Measurements from ENCODE around the gene GNAL.
A peak's percentile ranks its signal among the peaks of the same experiment; 100 is the strongest.

Gene GNAL

DNA sequence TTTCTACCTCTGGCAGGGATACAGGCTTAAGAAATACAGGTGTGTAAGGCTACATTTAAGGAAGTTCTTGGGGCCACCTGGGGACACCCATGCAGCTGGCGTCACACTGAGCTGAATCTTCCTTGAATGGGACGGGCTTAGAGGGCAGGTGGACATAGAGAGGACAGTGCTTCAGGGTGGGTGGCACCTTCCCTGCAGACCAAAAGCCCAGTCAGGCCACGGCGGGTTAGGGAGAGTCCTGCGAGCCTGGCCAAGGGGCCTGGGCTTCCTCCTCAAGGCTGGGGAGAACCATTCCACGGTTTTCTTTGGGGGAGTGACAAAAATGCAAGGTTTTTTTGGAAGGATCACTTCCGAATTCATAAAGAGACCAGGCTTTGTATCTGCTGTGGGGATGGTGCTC lies 73.4 kb downstream of the GNAL start:
- no peak for DNase-seq (ENCODE audit: low spot score)

DNA sequence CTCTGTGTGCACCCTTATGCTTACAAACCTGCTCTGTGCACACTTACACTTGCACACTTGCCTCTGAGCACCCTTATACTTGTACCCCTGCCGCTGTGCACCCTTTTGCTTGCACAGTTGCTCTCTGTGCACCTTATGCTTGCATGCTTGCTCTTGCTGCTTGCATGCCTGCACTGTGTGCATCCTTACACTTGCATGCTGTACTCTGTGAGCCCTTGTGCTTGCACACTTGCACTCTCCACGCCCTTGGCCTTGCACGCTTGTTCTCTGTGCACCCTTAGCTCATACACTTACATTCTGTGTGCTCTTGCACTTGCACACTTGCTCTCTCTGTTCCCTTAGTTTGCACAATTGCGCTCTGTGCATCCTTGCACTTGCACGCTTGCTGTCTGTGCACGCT lies 78.3 kb downstream of the GNAL start:
- no peak for DNase-seq (ENCODE audit: low spot score)

DNA sequence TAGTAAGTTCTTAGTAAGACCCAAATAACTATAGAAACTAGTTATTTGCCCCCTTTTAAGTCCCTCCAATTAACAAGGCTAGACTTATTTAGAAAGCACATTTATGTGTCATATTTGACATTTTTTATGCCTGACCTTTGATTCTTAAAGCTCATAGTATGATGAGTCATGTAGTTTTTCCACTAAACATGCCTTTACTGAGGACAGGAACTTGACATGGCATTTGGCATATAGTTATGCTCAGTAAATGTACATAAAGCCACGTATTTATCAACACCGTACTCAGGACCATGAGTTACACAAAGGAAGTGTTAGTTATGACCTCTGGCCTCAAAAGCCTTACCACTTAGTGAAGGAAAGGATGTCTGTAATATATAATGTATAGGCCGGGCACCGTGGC lies 78.9 kb downstream of the GNAL start:
- peak; percentile 1 for DNase-seq (ENCODE audit: low spot score)

GRCh38 chr18:11775436-11776174 lies 86.5 kb downstream of the GNAL start:
- no peak for DNase-seq (ENCODE audit: low spot score)

- DNase-seq (ENCODE audit: low spot score) = no peak
Observed at GRCh38 chr18:11780042-11780441, 91.0 kb downstream of the GNAL start.

GRCh38 chr18:11783716-11784331 lies 94.8 kb downstream of the GNAL start:
- no peak for DNase-seq (ENCODE audit: low spot score)

DNA sequence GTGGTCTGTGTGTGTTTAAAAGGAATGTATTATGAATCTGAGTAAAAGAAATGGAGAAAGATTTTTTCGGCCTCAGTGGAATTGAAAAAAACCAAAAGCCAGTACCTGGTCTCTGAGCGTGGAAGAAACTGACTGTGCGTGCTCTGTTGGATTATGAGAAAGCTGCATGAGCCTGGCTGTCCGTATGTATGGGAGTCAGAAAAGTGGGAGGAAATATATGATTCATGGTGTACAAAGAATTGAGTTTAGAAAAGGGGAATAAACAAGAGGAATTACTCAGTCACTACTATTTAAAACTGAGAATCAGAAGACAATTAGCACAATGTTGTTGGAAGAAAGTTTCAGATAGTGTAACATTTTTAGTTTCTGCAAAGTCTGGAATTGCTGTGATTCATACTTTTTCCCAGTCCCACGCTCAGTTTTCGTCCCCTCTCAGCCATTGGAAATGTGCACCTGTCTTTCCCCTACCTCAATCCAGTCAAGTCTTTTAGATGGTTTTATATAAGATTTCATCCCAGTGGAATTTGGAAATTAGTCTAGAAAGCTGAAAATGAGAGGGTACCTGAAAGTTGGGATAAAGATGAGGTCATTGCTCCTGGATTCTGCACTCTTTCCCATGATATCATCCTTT lies 95.7 kb downstream of the GNAL start:
- DNase-seq (ENCODE audit: low spot score) = no peak

DNA sequence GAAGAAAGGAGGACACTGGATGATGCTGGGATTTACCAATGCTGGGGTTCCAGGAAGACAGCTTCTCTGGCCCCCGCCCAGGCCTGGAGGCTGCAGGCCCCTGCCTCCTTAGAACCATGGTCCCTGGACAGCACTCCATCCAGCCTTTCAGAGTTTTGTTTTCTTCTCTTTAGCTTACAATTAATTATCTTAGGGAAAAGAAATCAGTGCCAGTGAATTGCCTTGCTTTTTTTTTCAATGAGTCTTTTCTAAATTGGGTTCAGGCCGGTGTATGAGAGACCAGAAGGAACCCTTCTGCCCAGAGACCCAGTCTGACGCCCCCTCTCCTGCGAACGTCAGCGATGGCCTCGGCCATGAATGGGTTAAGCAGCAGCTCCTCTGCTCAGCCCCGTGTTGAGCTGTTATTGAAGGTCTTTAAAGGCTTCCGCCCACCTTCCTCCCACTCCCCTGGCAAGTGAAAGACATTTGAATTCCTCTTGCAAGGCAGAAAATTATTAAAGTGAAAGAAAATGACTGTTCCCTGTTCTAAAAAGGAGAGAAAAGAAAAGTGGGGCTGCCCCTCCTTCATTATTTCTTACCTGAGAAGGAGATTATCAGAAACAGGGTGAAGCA lies 96.5 kb downstream of the GNAL start:
- no peak for DNase-seq (ENCODE audit: low spot score)

DNA sequence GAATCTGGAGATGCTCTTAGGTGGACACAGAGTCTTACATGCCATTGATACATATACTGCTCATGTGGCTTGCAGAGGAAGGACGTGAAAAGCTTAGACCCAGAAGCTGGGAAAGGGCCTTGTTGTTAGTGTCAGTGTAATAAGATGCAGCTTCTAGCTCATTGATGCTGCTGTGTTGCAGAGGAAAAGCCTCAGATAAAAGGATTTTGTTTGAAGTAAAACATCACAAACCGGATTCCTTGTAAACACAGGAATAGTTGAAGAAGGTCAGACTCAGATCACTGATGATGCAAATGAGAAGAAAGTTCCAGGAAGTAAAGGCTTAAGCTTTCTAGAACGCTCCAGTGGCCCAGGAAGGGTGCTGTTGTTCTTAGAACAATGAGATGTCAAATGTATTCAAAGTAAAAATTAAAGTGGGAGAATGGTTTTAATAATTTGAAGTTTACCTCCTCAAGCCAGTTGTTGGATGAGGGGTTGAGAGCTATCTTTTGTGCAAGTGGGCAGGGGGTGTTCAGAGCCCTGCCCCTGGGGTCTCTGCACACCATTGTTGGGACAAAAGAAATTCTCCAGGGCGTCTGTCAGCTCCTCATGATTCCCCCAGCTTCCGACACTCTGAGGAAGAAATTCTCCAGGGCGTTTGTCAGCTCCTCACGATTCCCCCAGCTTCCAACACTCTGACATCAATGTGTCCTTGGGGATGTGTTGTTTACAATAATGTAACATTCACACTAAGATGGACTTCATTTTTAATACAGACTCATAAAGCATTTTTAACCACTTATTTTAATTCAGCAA lies 100.8 kb downstream of the GNAL start:
- DNase-seq (ENCODE audit: low spot score) = no peak

GRCh38 chr18:11791131-11791530 lies 102.1 kb downstream of the GNAL start:
- DNase-seq (ENCODE audit: low spot score) = peak; percentile 10

GRCh38 chr18:11792632-11793031 lies 103.6 kb downstream of the GNAL start:
- no peak for DNase-seq (ENCODE audit: low spot score)

GRCh38 chr18:11794195-11794594 lies 105.1 kb downstream of the GNAL start:
- no peak for DNase-seq (ENCODE audit: low spot score)

DNA sequence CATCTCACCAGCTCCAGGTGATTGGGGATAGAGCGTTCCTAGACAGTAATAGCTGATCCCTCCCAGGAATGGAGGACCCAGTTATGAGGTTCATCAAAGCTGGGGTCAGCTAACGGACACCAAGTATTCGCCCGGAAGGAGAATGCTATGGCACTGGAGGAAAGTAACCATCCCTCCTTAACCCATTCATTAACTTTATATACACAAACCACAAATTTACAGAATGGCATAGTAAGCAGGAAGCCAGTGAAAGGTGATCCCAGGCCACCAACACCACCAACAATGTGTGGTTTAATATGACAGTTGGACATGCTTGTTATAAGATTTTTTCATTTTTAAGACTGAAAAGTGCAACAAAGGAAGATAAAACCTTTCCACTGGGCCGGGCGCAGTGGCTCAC lies 106.9 kb downstream of the GNAL start:
- DNase-seq (ENCODE audit: low spot score) = no peak

DNA sequence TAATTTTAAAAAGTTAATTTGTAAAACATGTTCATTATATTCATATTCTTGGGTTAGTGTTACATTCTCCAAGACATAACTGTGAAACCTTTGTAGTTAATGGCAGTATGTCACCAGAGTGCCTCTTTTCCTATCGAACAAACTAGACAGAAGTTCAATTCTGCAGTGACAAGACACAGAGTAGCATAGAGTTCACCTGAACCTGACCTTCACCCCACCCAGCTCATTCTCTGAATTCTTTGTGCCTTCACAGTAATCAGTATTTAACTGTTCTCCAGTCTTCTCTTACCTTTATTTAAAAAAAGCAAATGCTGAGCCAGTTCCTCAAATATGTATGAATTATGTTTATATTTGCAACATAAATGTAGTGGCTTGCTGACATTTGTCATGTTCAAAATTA lies 109.2 kb downstream of the GNAL start:
- peak; percentile 7 for DNase-seq (ENCODE audit: low spot score)

- no peak for DNase-seq (ENCODE audit: low spot score)
Observed at GRCh38 chr18:11799066-11799465, 110.0 kb downstream of the GNAL start.

DNA sequence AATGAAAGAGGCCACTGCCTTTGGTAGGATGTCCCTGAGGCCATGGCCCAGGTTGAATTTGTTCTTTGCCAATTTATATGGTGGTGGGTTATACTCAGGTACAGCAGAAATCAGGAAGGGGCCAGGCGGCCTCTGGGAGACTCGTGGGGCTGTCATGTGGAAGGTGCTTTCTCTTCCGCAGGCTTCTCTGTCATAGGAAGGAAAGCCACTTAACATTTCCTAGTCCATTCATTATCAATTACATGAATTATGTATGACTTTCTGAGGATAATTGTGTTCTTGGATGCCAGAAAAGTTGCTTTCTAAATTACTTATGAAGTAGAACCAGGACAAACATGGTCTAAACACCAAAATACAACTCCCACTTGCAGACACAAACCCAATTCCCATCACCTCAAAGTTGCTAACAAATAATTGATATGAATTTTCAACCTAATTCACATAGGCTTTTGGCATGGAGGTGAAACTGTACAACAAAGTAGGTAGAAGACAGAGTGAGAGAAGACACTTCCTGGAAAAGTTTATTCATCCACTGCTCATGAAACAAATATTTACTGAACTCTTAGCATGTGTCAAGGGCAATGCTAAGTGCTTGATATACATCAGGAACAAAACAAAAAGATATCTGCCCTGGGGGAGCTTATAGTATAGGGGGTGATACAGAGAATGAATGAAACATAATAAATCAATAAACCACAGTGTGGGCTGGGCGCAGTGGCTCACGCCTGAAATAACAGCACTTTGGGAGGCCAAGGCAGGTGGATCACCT lies 111.7 kb downstream of the GNAL start:
- DNase-seq (ENCODE audit: low spot score) = no peak

GRCh38 chr18:11801573-11801972 lies 112.5 kb downstream of the GNAL start:
- no peak for DNase-seq (ENCODE audit: low spot score)

DNA sequence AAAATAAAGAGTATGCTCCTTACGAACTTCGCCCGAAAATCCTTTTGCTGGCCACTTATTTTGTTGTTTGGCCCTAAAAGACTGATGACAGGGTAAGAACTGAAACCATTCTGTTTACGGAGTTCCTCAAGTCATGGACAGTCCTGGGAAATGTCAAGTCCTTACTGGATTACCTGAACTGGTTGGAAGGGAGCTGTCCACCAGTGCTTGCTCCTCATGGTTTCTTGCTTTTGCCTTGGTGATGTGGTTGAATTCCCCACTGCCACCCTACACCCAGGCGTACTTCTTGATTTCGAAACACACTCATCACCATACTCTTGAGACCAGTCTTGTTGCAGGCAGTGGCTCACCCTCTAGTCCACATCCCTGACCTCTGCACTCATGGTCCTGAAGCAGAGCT lies 113.1 kb downstream of the GNAL start:
- no peak for DNase-seq (ENCODE audit: low spot score)

DNA sequence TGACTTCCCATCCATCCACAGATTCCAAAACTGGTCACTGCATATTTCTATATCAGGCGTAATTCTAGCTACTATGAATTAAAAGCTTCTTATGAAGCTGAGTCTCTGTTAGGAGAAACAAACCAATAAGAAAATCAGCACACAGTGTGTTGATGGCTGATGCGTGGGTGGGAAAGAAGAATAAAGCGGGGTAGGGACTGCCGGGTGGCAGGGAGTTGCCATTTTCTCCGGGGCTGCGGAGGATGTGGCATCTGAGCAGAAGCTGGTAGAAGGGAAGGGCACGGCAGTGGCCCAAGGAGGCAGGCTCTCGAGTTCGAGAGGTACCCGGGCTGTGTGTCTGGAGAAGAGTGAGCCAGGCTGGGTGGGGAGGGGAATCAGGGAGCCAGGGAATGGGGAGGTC lies 113.5 kb downstream of the GNAL start:
- no peak for DNase-seq (ENCODE audit: low spot score)

- no peak for DNase-seq (ENCODE audit: low spot score)
Observed at GRCh38 chr18:11807233-11807632, 118.2 kb downstream of the GNAL start.
